Rectal smooth muscle tissue (tissue), 1 donor: ENCODE data around the gene CMTM2.
"Not testable (repeated sequence)": the region's sequence is repeated elsewhere in the genome, so short reads cannot be mapped to it uniquely, and the experiment has no call there.

Source experiments
- H3K27ac ChIP-seq: one replicate; pipeline ENCODE4 v1.7.0; 2013; ENCODE audit warnings: low read depth, low read length, inconsistent platforms
- H3K27me3 ChIP-seq: one replicate; pipeline ENCODE4 v1.7.0; 2013; ENCODE audit warnings: low read length; ENCODE audit not compliant: control insufficient read depth, insufficient read depth
- H3K36me3 ChIP-seq: one replicate; pipeline ENCODE4 v1.7.0; 2013; ENCODE audit warnings: low read length; ENCODE audit not compliant: control insufficient read depth, insufficient read depth
- H3K4me1 ChIP-seq: one replicate; pipeline ENCODE4 v1.7.0; 2013; ENCODE audit warnings: low read length; ENCODE audit not compliant: control insufficient read depth, insufficient read depth
- H3K4me3 ChIP-seq: one replicate; pipeline ENCODE4 v1.7.0; 2013; ENCODE audit warnings: low read length
- H3K9ac ChIP-seq: one replicate; pipeline ENCODE4 v1.7.0; 2013; ENCODE audit warnings: low read length

The CMTM2 gene

DNA sequence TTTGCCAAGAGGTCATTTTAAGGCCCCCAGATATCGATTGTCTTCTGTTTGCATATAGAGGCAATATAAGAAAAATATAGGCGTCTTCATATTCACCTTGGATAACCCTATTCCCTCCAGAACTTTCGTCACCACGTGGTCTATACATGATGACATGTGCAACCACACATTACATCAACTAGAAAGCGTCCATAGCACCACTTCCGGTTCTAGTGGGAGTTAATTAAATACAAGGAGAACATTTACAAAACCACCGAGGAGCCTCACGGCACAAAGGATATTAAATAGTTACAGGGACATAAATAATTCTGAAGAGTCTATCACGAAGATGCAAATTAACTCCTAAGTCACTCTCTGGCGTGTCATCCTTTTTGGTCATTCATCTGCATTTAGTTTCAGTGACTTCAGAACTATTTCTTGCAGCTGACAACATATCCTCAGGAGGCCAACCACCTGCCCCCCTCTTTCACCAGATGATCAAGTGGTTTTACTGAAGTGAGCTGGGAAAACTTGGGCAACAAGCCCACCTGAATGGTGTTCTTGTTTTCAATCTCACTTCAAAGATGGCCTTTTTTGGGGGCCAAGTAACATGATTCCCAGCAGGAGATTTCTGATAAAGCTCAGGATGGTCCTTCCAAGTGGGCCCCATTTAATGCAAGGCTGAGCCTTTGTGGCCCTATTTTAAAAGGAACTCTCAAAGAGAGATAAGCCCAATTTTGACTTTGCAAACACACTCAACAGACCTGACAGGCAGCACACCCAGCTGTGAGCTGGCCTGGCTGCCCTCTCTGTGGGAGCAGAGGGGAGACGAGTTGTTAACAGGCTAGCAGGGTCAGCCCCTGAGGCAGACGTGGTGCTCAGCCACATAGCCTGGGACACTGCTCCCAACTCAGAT is 40.5 kb downstream of the CMTM2 start:
- H3K4me1 ChIP-seq, result peaks cover 5% of the 10 kb centered on the region
- no peak overlapping the region for H3K9ac ChIP-seq
- H3K4me3 ChIP-seq, result no peak overlapping the region
- H3K27ac ChIP-seq, result no peak overlapping the region
- no peaks in the 10 kb centered on the region for H3K27me3 ChIP-seq
- H3K36me3 ChIP-seq, result peaks cover 3% of the 10 kb centered on the region

DNA sequence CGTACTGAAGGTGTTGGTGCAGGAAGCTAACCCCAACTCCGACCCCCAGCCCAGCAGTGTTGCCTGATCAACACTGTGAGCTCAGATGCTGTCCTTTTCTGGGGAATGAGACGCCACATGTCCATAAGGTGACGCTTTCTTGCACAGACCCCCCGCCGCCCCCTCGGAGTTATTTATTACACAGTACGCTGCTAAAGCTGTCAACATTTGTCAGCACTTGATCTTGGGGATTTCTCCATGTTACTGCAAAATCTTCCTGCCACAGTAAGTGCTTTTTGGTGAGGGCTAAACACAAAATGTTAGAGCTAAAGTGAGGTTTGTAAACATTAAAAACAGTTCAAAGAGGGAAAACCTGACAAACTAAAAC is 41.1 kb downstream of the CMTM2 start:
- Histone ChIP-seq H3K4me1 (peaks cover 5% of the 10 kb centered on the region), H3K36me3 (peaks cover 3% of the 10 kb centered on the region), H3K9ac (no peak overlapping the region), H3K27me3 (no peaks in the 10 kb centered on the region), H3K27ac (no peak overlapping the region), H3K4me3 (no peak overlapping the region)

DNA sequence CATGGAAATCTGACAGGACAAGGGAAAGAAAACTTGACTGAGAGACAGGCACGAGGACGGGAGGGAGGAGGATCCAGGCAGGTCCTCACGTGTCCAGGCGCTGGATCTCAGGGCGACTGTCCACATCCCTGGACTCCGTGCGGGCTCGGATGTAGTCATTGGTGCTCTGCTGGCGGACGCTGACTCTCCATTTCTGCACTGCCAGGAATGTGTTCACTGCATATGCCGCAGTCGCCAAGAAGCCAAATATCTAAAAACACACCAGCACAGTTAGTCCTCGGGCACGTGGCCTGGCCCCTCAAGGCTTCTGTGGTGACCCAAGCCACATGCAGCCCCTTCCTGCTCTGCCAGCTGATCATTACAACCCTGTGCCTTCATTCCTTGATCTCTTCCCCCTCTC is 42.7 kb downstream of the CMTM2 start:
- H3K27me3 ChIP-seq, result no peaks in the 10 kb centered on the region
- peaks cover 3% of the 10 kb centered on the region for H3K36me3 ChIP-seq
- no peak overlapping the region for H3K4me3 ChIP-seq
- H3K4me1 ChIP-seq, result peaks cover 5% of the 10 kb centered on the region
- H3K27ac ChIP-seq, result no peak overlapping the region
- H3K9ac ChIP-seq, result no peak overlapping the region

DNA sequence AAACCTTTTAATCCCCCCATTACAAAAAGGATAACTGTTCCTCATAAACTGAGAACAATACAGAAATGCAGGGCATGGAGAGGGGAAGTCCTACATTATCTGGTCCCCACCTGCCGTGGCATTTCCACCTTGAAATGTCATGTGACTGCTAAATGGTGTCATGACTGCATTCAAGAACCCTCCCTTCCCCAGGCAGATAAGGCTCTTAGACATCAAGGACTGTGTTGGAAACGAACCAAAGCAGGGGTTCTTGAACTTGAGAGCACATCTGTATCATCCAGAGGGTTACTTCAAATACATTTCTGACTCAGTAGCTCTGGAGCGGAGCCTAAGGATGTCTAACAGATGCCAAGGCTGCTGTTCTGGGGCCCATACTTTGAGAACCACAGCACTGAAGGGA is 43.6 kb downstream of the CMTM2 start:
- Histone ChIP-seq H3K9ac (no peak overlapping the region), H3K27ac (no peak overlapping the region), H3K27me3 (no peaks in the 10 kb centered on the region), H3K4me3 (no peak overlapping the region), H3K4me1 (peaks cover 5% of the 10 kb centered on the region), H3K36me3 (peaks cover 3% of the 10 kb centered on the region)

DNA sequence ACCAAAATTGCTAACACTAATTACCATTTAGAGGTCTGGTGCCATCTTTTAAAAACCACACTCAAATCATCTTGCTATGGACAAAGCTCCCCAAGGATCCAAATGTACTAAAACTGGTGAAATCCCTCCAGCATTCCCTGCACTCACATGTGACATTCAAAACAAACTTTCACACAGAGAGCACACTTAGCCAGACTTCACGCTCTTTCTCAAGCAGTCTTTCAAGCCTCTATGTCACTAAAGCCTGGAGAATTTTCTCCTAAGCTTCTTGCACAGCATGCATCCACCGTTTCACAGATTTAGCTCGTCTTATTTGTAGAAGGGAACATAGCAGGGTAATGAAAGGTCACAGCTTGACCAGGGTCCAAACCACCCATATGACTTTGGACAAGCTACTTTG is 44.5 kb downstream of the CMTM2 start:
- no peak overlapping the region for H3K27ac ChIP-seq
- no peak overlapping the region for H3K9ac ChIP-seq
- peaks cover 3% of the 10 kb centered on the region for H3K36me3 ChIP-seq
- H3K4me1 ChIP-seq, result peaks cover 1% of the 10 kb centered on the region
- no peaks in the 10 kb centered on the region for H3K27me3 ChIP-seq
- no peak overlapping the region for H3K4me3 ChIP-seq

DNA sequence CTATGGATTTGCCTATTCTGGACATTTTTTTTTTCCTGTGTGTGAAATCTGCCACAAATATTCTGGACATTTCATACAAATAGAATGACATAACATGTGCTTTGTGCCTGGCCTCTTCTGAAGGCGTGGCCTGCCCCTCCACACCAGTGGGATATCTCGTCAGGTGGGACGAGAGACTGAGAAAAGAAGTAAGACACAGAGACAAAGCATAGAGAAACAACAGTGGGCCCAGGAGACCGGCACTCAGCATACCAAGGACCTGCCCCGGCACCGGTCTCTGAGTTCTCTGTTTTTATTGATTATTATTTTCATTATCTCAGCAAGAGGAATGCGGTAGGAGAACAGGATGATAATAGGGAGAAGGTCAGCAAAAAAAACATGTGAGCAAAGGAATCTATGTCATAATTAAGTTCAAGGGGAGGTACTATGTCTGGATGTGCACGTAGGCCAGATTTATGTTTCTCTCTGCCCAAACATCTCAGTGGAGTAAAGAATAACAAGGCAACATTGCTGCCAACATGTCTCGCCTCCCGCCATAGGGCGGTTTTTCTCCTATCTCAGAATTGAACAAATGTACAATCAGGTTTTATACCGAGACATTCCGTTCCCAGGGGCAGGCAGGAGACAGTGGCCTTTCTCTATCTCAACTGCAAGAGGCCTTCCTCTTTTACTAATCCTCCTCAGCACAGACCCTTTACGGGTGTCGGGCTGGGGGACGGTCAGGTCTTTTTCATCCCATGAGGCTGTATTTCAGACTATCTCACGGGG is 48.5 kb downstream of the CMTM2 start:
- not testable (repeated sequence) for H3K36me3 ChIP-seq, H3K27me3 ChIP-seq, H3K4me3 ChIP-seq, H3K9ac ChIP-seq, H3K4me1 ChIP-seq, H3K27ac ChIP-seq

DNA sequence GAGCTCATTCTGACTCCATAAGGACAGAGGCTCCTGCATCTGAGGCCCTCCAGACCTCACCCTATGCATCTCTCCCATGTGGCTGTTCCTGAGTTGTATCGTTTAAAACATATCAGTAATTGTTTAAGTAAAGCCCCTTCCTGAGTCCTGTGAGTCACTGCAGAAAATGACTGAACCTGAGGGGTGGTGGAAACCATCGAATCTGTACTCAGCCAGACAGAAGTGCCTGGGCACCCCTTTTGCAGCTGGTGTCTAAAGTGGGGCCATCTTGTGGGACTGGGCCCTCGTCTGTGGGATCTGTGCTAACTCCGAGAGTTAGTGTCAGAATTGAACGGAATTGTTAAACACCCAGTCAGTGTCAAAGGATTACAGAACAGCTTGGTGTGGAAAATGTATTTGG is 50.6 kb downstream of the CMTM2 start:
- H3K9ac ChIP-seq, result no peak overlapping the region
- H3K27me3 ChIP-seq, result no peaks in the 10 kb centered on the region
- no peak overlapping the region for H3K27ac ChIP-seq
- no peak overlapping the region for H3K4me3 ChIP-seq
- H3K36me3 ChIP-seq, result no peaks in the 10 kb centered on the region
- no peaks in the 10 kb centered on the region for H3K4me1 ChIP-seq

DNA sequence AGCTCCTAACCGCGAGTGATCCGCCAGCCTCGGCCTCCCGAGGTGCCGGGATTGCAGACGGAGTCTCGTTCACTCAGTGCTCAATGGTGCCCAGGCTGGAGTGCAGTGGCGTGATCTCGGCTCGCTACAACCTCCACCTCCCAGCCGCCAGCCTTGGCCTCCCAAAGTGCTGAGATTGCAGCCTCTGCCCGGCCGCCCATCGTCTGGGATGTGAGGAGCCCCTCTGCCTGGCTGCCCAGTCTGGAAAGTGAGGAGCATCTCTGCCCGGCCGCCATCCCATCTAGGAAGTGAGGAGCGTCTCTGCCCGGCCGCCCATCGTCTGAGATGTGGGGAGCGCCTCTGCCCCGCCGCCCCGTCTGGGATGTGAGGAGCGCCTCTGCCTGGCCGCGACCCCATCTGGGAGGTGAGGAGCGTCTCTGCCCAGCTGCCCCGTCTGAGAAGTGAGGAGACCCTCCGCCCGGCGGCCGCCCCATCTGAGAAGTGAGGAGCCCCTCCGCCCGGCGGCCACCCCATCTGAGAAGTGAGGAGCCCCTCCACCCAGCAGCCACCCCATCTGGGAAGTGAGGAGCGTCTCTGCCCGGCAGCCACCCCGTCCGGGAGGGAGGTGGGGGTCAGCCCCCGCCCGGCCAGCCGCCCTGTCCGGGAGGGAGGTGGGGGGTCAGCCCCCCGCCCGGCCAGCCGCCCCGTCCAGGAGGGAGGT is 51.4 kb downstream of the CMTM2 start:
- H3K36me3 ChIP-seq, H3K9ac ChIP-seq, H3K4me1 ChIP-seq, H3K4me3 ChIP-seq, H3K27me3 ChIP-seq, H3K27ac ChIP-seq: not testable (repeated sequence)

DNA sequence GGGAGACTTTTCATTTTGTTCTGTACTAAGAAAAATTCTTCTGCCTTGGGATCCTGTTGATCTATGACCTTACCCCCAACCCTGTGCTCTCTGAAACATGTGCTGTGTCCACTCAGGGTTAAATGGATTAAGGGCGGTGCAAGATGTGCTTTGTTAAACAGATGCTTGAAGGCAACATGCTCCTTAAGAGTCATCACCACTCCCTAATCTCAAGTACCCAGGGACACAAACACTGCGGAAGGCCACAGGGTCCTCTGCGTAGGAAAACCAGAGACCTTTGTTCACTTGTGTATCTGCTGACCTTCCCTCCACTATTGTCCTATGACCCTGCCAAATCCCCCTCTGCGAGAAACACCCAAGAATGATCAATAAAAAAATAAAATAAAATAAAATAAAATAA is 52.3 kb downstream of the CMTM2 start:
- H3K9ac ChIP-seq, H3K27me3 ChIP-seq, H3K4me3 ChIP-seq, H3K4me1 ChIP-seq, H3K27ac ChIP-seq, H3K36me3 ChIP-seq: not testable (repeated sequence)

DNA sequence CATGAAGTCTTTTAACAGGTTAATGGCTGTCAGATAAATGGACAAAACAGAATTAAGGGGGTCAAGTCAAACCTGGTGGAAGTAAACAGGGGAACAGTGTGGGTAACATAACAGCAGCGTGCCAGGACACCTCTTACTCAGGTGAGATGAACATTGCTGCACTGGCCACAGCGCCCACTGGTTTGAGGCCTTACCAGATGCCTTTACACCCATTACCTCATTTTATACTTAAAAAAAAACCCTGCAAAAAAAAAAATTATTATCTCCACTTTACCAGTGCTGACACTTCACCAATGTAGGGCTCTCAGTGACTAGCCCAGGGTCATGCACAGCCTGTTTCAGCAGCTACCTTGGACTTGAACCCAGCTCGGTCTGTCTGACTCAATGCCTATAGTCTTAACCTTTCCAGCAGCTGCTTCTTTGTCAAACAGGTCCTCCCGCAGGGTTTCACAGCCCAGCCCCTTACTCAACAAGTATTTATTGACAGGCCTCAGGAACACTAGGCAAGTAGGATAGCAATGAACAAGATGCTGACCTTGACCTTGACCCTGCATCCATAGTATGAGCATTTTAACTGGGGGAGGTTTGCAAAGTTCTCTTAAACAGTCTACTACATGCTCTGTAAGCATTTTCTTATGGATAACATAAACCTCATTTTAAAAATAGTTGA is 55.4 kb downstream of the CMTM2 start:
- no peaks in the 10 kb centered on the region for H3K36me3 ChIP-seq
- no peak overlapping the region for H3K27ac ChIP-seq
- H3K27me3 ChIP-seq, result no peaks in the 10 kb centered on the region
- no peak overlapping the region for H3K4me3 ChIP-seq
- H3K9ac ChIP-seq, result no peak overlapping the region
- no peaks in the 10 kb centered on the region for H3K4me1 ChIP-seq

DNA sequence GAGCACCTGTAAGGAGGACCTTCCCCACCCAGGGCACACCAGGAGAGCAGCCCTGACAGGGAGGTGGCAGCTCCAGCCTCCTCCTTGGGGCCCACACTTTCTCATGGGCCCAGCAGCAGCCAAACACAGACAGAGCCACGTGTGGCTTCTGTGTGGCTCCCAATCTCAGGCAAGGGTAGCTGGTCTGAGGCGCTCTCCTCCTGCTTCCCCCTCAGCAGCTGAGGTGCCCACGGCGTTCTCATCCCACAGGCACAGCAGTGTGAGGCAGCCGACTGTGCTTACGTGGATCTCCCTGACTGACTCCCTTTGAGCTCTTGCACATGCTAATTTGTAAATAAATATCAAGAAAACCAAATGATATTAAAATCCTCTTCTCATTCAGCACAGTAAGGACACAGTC is 56.1 kb downstream of the CMTM2 start:
- H3K27me3 ChIP-seq, result no peaks in the 10 kb centered on the region
- H3K4me1 ChIP-seq, result no peaks in the 10 kb centered on the region
- H3K36me3 ChIP-seq, result no peaks in the 10 kb centered on the region
- H3K9ac ChIP-seq, result no peak overlapping the region
- no peak overlapping the region for H3K4me3 ChIP-seq
- no peak overlapping the region for H3K27ac ChIP-seq

DNA sequence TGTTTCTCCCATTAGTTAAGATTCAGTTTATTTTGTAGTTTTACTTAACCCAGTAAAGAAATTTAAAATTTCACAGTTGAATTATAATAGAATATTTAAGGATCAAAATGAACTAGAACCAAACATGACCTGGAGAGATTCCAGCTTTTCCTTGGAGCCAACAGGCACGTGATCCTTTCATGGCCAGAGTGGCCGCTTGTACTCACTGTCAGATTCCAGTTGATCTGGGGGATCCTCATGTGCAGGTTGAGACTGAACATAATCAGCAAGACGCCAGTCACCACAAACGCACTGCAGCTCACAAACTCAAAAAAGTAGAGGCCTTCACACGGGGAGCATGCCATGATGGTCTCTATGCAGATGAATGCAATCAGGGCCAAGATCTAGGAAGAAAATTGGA is 56.9 kb downstream of the CMTM2 start:
- Histone ChIP-seq H3K9ac (no peak overlapping the region), H3K27me3 (no peaks in the 10 kb centered on the region), H3K36me3 (no peaks in the 10 kb centered on the region), H3K4me1 (no peaks in the 10 kb centered on the region), H3K4me3 (no peak overlapping the region), H3K27ac (no peak overlapping the region)
